K562 (cell line): ENCODE measurements around the gene SLC38A8. TPM values are rescaled to one million over a fixed set of nuclear protein-coding genes. Genes with fewer than 3 reads are reported as not detected.

ENCODE experiments used
- ATAC-seq: fragments of 200-7000 bp; cut with Tn5 transposase; 3 replicates; pipeline ENCODE4 v1.9.1; 2020; ENCODE audit warnings: moderate library complexity
- BruUV-seq: library from RNA; stranded (reverse); fragments of 400-500 nt; replicated peaks from 2 replicates; lab custom pipeline; 2021; lab: Mats Ljungman, UMichigan
- CTCF ChIA-PET: fragments of 300-600 bp; formaldehyde crosslinking; extraction: SDS; loops from one replicate; lab custom pipeline; 2021; ENCODE audit warnings: low intra/inter-chr PET ratio; lab: Yijun Ruan, JAX
- POLR2A ChIA-PET: fragments of 300-600, 350-650 bp; sonication (Branson Sonifier 250); formaldehyde crosslinking; extraction: SDS; loops from one replicate; lab custom pipeline; 2021; ENCODE audit warnings: antibody characterized with exemption, inconsistent platforms; lab: Yijun Ruan, JAX
- DNase-seq, 4 experiments: peaks; one replicate each; pipeline versions ENCODE4 v3.0.0 to v3.0.0-alpha.2; 2011 to 2018; ENCODE audit warnings: low spot score in 3 of 4, mixed read lengths in 3 of 4; ENCODE audit errors: extremely low read depth in 1 of 4
- FAIRE-seq: peaks from 2 replicates; lab custom pipeline; 2011; peaks lifted over from hg19 to GRCh38; lab: Jason Lieb, UNC
- H2AFZ ChIP-seq: 2 replicates; pipeline ENCODE4 v1.6.0; 2011; ENCODE audit warnings: low read depth, low read length, control low read depth, inconsistent platforms
- H3K27ac ChIP-seq: fragments of 200-600 bp; 3 replicates; pipeline ENCODE4 v1.8.0; 2011; ENCODE audit warnings: low read depth, mild to moderate bottlenecking, control low read depth, inconsistent platforms, low read length, moderate library complexity, mixed read lengths; ENCODE audit errors: extremely low read depth
- H3K27me3 ChIP-seq, 2 experiments: fragments of 300-600 bp in 1 of 2; 2 replicates in 1 of 2; 3 replicates in 1 of 2; pipeline versions ENCODE4 v1.6.0 to v1.8.0; 2011; ENCODE audit warnings: inconsistent platforms in 2 of 2, low read length in 2 of 2, mild to moderate bottlenecking in 1 of 2, mixed read lengths in 1 of 2, moderate library complexity in 1 of 2; ENCODE audit not compliant: control insufficient read depth in 2 of 2, insufficient read depth in 2 of 2
- H3K36me3 ChIP-seq: fragments of 300-600 bp; 3 replicates; pipeline ENCODE4 v1.8.0; 2011; ENCODE audit warnings: mild to moderate bottlenecking, low read length, inconsistent platforms; ENCODE audit not compliant: control insufficient read depth, insufficient read depth
- H3K4me1 ChIP-seq, 2 experiments: fragments of 200-600 bp in 1 of 2; replicated peaks in 1 of 2; 2 replicates in 1 of 2; 3 replicates in 1 of 2; pipeline versions ENCODE4 v1.5.1 to v1.8.0; 2011; ENCODE audit warnings: inconsistent platforms in 2 of 2, low read length in 2 of 2, mild to moderate bottlenecking in 1 of 2, mixed read lengths in 1 of 2, moderate library complexity in 1 of 2; ENCODE audit not compliant: control insufficient read depth in 2 of 2, insufficient read depth in 2 of 2
- H3K4me2 ChIP-seq: 2 replicates; pipeline ENCODE4 v1.6.1; 2011; ENCODE audit warnings: low read length, control low read depth, inconsistent platforms, mixed read lengths; ENCODE audit not compliant: insufficient read depth
- H3K4me3 ChIP-seq: fragments of 200-600 bp; sonication (generic), shearing (Covaris generic); 2 replicates; pipeline ENCODE4 v1.5.1; 2016; ENCODE audit warnings: control low read depth, inconsistent platforms
- H3K79me2 ChIP-seq: fragments of 200-600 bp; 3 replicates; pipeline ENCODE4 v1.8.0; 2011; ENCODE audit warnings: low read length, inconsistent platforms; ENCODE audit not compliant: control insufficient read depth, insufficient read depth
- H3K9ac ChIP-seq, 2 experiments: 2 replicates each; pipeline versions ENCODE4 v1.6.0 to v1.6.1; 2011; ENCODE audit warnings: low read depth in 2 of 2, low read length in 2 of 2, control low read depth in 1 of 2, inconsistent platforms in 1 of 2, mild to moderate bottlenecking in 1 of 2, mixed read lengths in 1 of 2; ENCODE audit not compliant: insufficient read depth in 1 of 2
- H3K9me1 ChIP-seq: one replicate; pipeline ENCODE4 v1.6.0; 2011; ENCODE audit warnings: inconsistent platforms, mild to moderate bottlenecking, low read length, moderate library complexity; ENCODE audit not compliant: control insufficient read depth, insufficient read depth
- H3K9me3 ChIP-seq: replicated peaks from 2 replicates; pipeline ENCODE4 v1.5.1; 2011; ENCODE audit warnings: low read depth, low read length, inconsistent platforms; ENCODE audit not compliant: control insufficient read depth, insufficient read depth
- H4K20me1 ChIP-seq: replicated peaks from 2 replicates; pipeline ENCODE4 v1.6.1; 2011; ENCODE audit warnings: low read length, inconsistent platforms, mixed read lengths; ENCODE audit not compliant: control insufficient read depth, insufficient read depth
- BCOR ChIP-seq: fragments of 450-650 bp; IDR thresholded peaks from 2 replicates; pipeline ENCODE4 v1.6.1; 2016
- BMI1 ChIP-seq: fragments of 150-350 bp; IDR thresholded peaks from 2 replicates; pipeline ENCODE4 v1.6.1; 2014; ENCODE audit warnings: low read length
- GTF2E2 ChIP-seq: fragments of 200-800 bp; sonication (Bioruptor generic); IDR thresholded peaks from 2 replicates; pipeline ENCODE4 v1.6.1; 2016; ENCODE audit warnings: missing genetic modification characterization, missing compliant biosample characterization
- NBN ChIP-seq: fragments of 450-650 bp; IDR thresholded peaks from 2 replicates; pipeline ENCODE4 v1.6.1; 2016; ENCODE audit warnings: low read depth, mild to moderate bottlenecking
- NFYB ChIP-seq: IDR thresholded peaks from 2 replicates; pipeline ENCODE4 v1.6.1; 2011; ENCODE audit warnings: mild to moderate bottlenecking, moderate library complexity; ENCODE audit not compliant: insufficient read length; ENCODE audit errors: extremely low read depth
- SETDB1 ChIP-seq: IDR thresholded peaks from one replicate; pipeline ENCODE4 v1.6.1; 2012; ENCODE audit warnings: low read length, control low read depth, inconsistent platforms
- SMAD4 ChIP-seq: fragments of 250-450 bp; sonication (Bioruptor Pico); conservative IDR thresholded peaks from 2 replicates; pipeline ENCODE4 v1.8.0; 2021; ENCODE audit warnings: inconsistent platforms, mild to moderate bottlenecking, moderate library complexity
- SRSF1 ChIP-seq: fragments of 200-400 bp; formaldehyde crosslinking; IDR thresholded peaks from 2 replicates; pipeline ENCODE4 v1.6.1; 2017; ENCODE audit warnings: mild to moderate bottlenecking, low read depth, low read length, moderate library complexity
- TRIM28 ChIP-seq: fragments of 450-650 bp; IDR thresholded peaks from 2 replicates; pipeline ENCODE4 v1.6.1; 2017
- ZNF551 ChIP-seq: fragments of 250-450 bp; sonication (Bioruptor Pico); IDR thresholded peaks from 2 replicates; pipeline ENCODE4 v1.5.0; 2021; ENCODE audit warnings: mild to moderate bottlenecking, moderate library complexity
- ZNF75A ChIP-seq: fragments of 450-650 bp; formaldehyde crosslinking; IDR thresholded peaks from 2 replicates; pipeline ENCODE4 v1.4.0; 2020; ENCODE audit warnings: mild to moderate bottlenecking
- WGBS: fragments of 100-300 bp; shearing (Covaris generic); methylation state at CpG from one replicate; pipeline ENCODE4 v1.1.6; 2016; ENCODE audit warnings: low coverage, mixed read lengths; ENCODE audit not compliant: insufficient coverage; ENCODE audit errors: missing lambda C conversion rate; 5-methylcytosine and 5-hydroxymethylcytosine counted together
- in situ Hi-C: fragments of 300-500 bp; cut with MboI; formaldehyde crosslinking; loops from 4 replicates; pipeline ENCODE4 v1.15.0; 2018; ENCODE audit warnings: inconsistent platforms, mixed read lengths
- intact Hi-C: fragments of 100-400 bp; cut with micrococcal nuclease; formaldehyde crosslinking; loops from 2 replicates; pipeline ENCODE4 v1.14.2; 2022
- polyA plus RNA-seq, 8 experiments: library from polyadenylated mRNA; depleted of rRNA in 4 of 8; stranded (reverse) in 5 of 8; unstranded in 3 of 8; fragments of >200 nt; fragmentation: Nextera tagmentation in 2 of 8; fragmentation: Illumina TruSeq in 1 of 8; extraction: Ambion mirVana in 2 of 8; extraction: Trizol in 1 of 8; gene quantifications; 2 replicates each; pipeline versions ENCODE4 v1.2.1 to v1.2.3, GENCODE V29; 2011 to 2014; ENCODE audit warnings: inconsistent platforms in 1 of 8, missing spikeins in 1 of 8
- total RNA-seq, 7 experiments: library from RNA; depleted of rRNA in 6 of 7; stranded (reverse); fragments of >200 nt in 6 of 7; fragmentation: Illumina TruSeq in 2 of 7; extraction: Trizol in 2 of 7; gene quantifications; 2 replicates each; pipeline versions ENCODE4 v1.2.1 to v1.2.3, GENCODE V29; 2011 to 2021; ENCODE audit warnings: low replicate concordance in 1 of 7
- TF ChIP-seq, protein P1 (sequence below), 2 experiments: IDR thresholded peaks; 2 replicates each; pipeline ENCODE4 v1.6.1; 2011; ENCODE audit warnings: borderline replicate concordance in 1 of 2, control low read depth in 1 of 2, low read depth in 1 of 2, low read length in 1 of 2, mild to moderate bottlenecking in 1 of 2, mixed read lengths in 1 of 2, moderate library complexity in 1 of 2; ENCODE audit not compliant: insufficient read depth in 1 of 2, insufficient read length in 1 of 2, poor library complexity in 1 of 2, severe bottlenecking in 1 of 2; ENCODE audit errors: extremely low read depth in 1 of 2

Gene SLC38A8
- total and polyA plus RNA-seq, 9 of the 15 experiments (the other 6 are each of a cell fraction or from before 2014, with no cell fraction given) = 0.28 TPM; not detected in 8

DNA sequence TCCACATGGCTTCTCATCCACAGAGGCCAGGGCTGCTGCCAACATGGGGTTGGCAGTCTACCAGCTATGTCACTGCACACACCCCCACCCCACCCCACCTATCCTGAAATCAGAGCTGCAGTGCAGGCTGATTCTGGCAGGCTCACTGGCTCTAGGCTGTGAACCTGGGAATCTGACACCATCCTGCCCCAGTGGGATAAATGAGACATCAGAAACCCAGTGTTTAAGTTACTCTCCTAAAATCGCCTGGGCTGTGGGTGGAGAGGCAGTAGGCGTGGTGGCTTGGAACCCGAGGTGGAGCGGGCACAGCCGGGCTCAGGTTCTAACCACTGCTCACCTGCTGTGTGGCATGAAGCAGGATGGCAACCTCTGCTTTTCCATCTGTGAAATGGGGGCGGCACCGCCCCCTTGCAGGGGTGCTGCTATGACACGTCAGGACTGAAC lies 5.6 kb downstream of the SLC38A8 start:
- ATAC-seq (no peak), DNase-seq (no peak), FAIRE-seq (no peak)
- H2AFZ ChIP-seq = no peak overlapping the region
- WGBS = 2% methylated on average over 8 of the region's 8 CpGs
- H4K20me1 ChIP-seq = peaks cover 21% of the 10 kb centered on the region; the same call in 1 of the 2 replicates
- no peak overlapping the region for H3K4me3 ChIP-seq
- no peaks in the 10 kb centered on the region for H3K79me2 ChIP-seq
- intact Hi-C loops = no loop called here
- no peak overlapping the region for H3K4me2 ChIP-seq
- H3K27me3 ChIP-seq = peaks cover 64 to 93% of the 10 kb centered on the region in 2 experiments
- no peak overlapping the region for H3K9ac ChIP-seq
- no peaks in the 10 kb centered on the region for H3K36me3 ChIP-seq
- no TSS peak for BruUV-seq
- H3K9me3 ChIP-seq = no peaks in the 10 kb centered on the region
- in situ Hi-C loops = no loop called here
- TF ChIP-seq NFYB (no peak), ZNF551 (no peak), BCOR (no peak), SMAD4 (CRISPR knock-in tag) (no peak), SETDB1 (no peak), BMI1 (no peak), GTF2E2 (no peak)
- H3K4me1 ChIP-seq = peaks cover 0 to 11% of the 10 kb centered on the region in 2 experiments; a peak in 2 of 5 replicates
- ChIA-PET CTCF (no interaction called here), POLR2A (interaction anchor here (0.8 kb wide), 1 partner anchor 9 kb away, joined by 3 read pairs; no protein-coding TSS in a partner anchor)
- no peak overlapping the region for H3K27ac ChIP-seq
- peaks cover 5% of the 10 kb centered on the region for H3K9me1 ChIP-seq

DNA sequence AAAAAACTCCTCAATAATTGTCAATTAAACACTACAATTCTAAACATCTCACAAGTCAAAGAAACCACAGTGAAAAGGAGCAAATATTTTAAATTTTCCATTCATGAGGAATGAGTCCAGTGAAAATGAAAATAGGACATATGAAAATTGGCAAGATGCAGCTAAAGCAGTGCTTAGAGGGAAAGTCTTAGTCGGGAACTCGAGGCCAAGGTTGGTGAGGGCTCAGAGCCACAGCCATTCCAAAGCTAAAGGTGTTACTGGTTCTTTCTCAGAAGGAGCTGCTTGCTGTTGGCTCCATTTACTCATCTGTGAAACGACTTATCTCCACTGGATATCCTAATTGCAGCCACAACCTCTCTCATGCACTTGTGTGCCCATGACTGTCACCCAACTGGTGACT lies 6.5 kb downstream of the SLC38A8 start:
- CTCF ChIA-PET = no interaction called here

More for the DNA sequence above, 6.5 kb downstream of the SLC38A8 start:
- intact Hi-C loops = no loop called here
- no TSS peak for BruUV-seq
- peaks cover 0 to 11% of the 10 kb centered on the region in 2 experiments; a peak in 1 of 5 replicates for H3K4me1 ChIP-seq
- H3K9me3 ChIP-seq = no peaks in the 10 kb centered on the region
- no peak overlapping the region for H2AFZ ChIP-seq
- no peak overlapping the region for H3K9ac ChIP-seq
- no peaks in the 10 kb centered on the region for H3K36me3 ChIP-seq
- WGBS = 3% methylated on average over 3 of the region's 3 CpGs
- peaks cover 64 to 93% of the 10 kb centered on the region in 2 experiments for H3K27me3 ChIP-seq
- no peak overlapping the region for H3K4me3 ChIP-seq
- H4K20me1 ChIP-seq = 0 out of 2 replicates have a peak, but pooled peaks cover 18% of the 10 kb centered on the region
- H3K27ac ChIP-seq = no peak overlapping the region
- no peaks in the 10 kb centered on the region for H3K9me1 ChIP-seq
- ATAC-seq = no peak
- no peak for FAIRE-seq
- TF ChIP-seq ZNF75A (CRISPR knock-in tag) (no peak), TRIM28 (no peak), SRSF1 (no peak), NBN (no peak), GTF2E2 (no peak)
- TF ChIP-seq, protein P1, sequence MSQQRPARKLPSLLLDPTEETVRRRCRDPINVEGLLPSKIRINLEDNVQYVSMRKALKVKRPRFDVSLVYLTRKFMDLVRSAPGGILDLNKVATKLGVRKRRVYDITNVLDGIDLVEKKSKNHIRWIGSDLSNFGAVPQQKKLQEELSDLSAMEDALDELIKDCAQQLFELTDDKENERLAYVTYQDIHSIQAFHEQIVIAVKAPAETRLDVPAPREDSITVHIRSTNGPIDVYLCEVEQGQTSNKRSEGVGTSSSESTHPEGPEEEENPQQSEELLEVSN (IDR thresholded peaks at IDR 0.05; ENCODE audit: borderline replicate concordance in 1 of 2, extremely low read depth in 1 of 2, insufficient read depth in 1 of 2, insufficient read length in 1 of 2, low read depth in 1 of 2, low read length in 1 of 2, poor library complexity in 1 of 2, severe bottlenecking in 1 of 2) = no peak
- TF ChIP-seq, all 486 proteins: peak for 0
- Histone ChIP-seq H3K79me2 (no peaks in the 10 kb centered on the region), H3K4me2 (no peak overlapping the region)
- DNase-seq = no peak
- POLR2A ChIA-PET = interaction anchor here (0.5 kb wide), 1 partner anchor 200 kb away, joined by 4 read pairs; no protein-coding TSS in a partner anchor
- in situ Hi-C loops = no loop called here
